GM18870 (cell line): ENCODE measurements around the gene GPA33.
"Not testable (repeated sequence)": the region's sequence is repeated elsewhere in the genome, so short reads cannot be mapped to it uniquely, and the experiment has no call there.

Source experiments
- ATAC-seq: cut with Tn5 transposase; IDR thresholded peaks from one replicate; pipeline ENCODE4 v1.9.1; 2021; ENCODE audit warnings: moderate library complexity; ENCODE audit not compliant: unreplicated experiment

GPA33 gene

DNA sequence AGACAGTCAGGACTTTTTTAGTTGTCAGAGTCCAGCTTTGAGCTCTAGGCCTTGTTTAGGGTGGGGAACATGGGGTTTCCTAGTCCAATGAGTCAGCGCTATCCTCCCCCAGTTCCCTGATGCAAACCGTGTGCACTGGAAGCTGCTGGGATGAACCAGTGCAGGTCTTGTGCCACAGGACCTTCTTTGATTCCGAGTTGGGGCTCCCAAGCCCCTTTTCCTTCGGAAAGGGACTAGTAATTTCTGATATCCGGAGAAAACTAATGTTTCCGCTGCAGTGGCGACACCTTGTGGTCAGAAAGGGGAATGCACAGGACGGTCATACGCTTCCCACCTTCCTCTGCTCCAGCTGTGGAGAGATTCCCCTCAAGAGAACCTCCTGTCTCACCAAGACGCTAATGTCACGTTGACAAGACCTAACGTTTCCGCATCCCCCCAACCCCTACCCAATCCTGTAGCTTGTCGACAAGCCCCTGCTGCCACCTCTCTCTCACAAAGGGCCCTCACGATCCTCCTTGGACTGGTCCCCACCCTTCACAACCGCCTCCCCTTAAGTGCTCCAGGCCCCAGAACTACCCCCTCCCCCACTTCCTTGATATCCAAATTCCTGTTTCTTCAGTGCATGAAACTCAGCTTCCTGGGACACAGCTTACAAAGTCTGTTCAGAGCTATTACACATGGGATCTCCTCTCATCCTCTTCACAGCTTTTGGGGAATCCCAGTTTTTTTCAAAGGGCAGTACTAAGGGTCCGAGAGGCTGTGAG lies 30.9 kb downstream of the GPA33 start:
- no peak for ATAC-seq

DNA sequence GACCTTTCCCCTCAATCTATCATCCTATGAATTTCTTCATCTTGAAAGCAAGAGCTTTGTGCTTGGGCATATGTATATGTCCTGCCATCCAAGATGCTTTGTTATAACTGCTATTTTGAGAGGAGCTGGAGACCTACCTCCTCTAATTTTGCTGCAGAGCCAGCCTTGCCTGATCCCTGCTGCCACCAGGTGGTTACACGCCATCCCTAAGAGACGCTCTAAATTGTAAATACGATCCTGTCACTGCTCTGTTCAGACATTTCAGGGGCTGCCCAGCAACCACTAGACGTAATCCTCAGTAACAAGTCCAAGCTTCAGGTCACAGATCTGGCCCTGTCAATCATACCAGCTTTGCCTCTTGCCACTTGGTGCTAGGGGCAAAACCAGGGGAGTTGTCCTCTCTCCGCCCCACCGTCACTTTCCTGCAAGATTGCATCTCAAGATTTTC lies 32.9 kb downstream of the GPA33 start:
- ATAC-seq: peak; percentile 50

DNA sequence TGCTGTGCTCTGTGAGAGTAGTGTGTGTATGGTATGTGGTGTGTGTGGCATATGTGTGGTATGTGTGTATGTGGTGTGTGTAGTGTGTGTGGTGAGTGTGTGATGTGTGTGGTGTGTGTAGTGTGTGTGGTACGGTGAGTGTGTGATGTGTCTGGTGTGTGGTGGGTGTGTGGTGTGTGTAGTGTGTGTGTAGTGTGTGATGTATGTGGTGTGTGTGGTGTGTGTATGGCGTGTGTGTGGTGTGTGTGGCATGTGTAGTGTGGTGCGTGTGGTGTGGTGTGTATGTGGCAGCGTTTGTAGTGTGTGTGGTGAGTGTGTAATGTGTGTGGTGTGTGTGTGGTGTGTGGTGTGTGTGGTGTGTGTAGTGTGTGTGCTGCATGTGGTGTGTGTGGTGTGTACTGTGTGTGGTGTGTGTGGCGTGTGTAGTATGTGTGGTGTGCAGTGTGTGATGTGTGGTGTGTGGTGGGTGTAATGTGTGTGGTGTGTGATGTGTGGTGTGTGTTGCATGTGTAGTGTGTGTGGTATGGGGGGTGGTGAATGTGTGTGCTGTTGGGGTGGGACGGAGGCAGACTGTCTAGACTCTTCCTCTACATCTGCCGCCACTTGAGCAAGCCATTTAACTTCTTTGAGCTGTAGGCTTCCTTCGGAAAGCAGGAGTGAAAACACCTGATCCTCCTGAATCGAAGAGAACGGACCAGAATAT lies 33.5 kb downstream of the GPA33 start:
- ATAC-seq: no peak

DNA sequence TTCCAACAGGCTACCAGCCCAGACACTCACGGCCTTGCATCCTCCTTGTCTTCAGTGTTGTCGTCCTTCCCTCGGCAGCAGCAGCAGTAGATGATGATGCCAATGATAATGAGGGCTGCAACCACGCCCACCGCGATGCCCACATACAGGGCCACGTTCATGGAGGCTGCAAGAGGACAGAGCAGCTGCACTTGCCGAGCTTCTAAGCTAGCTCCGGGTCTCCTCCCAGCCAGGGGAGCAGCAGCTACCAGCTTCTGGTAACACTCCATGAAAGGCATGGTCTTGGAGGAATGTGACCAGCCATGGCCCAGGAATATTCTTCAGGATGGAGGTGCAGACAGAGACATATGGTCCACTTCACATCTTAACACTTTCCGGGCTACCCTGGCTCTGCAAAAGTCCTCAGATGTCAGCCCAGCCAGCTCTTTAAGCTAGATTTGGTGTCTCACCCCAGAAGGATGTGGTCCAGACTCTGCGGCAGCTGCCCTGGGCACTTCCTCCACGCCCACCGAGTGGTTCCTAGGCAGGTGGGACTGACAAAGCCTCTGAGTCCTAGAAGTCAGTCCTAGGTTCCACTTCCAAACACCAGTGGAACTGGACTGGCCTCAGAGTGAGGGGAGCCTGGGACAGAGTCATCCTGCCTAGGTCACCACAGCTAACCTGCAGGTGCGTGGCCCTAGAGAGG lies 35.1 kb downstream of the GPA33 start:
- ATAC-seq: no peak

GRCh38 chr1:167054531-167054930 lies 35.6 kb downstream of the GPA33 start:
- ATAC-seq: no peak

DNA sequence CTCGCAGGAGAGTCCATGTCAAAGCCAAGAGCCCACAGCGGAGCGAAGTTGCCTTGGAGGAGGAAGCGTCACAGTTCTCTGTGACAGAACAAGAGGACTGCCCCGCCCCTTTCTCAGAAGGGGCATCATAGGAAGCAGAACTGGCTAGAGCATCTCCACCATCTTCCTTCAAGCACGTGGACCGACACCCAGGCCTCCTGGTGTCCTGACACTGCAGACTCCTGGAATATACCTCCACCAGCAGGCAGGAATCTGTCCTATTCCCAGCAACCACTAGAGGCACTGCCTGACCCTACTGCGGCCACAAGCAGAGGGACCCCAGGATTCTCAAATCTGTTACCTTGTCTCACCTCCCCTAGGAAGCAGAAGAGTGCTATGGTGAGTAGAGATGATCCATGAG lies 37.8 kb downstream of the GPA33 start:
- no peak for ATAC-seq

DNA sequence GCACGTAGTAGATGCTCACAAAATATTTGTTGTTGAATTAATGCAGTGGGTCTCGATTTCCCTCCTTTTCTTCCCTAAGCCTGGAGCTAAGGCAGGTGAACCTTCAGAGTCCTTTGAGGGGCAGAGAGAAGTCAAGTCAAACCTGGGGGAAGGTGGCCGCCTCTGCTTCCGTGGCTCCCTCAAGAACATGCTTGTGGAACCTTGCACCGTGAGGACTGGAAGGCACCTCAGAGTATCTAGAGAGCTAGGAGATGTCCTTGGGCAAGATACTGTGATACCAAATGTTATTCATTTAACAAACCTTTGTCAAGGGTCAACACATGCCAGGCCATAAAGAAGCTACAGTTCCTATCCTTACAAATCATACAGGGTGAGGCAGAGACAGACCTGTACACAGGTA lies 38.3 kb downstream of the GPA33 start:
- ATAC-seq: no peak

DNA sequence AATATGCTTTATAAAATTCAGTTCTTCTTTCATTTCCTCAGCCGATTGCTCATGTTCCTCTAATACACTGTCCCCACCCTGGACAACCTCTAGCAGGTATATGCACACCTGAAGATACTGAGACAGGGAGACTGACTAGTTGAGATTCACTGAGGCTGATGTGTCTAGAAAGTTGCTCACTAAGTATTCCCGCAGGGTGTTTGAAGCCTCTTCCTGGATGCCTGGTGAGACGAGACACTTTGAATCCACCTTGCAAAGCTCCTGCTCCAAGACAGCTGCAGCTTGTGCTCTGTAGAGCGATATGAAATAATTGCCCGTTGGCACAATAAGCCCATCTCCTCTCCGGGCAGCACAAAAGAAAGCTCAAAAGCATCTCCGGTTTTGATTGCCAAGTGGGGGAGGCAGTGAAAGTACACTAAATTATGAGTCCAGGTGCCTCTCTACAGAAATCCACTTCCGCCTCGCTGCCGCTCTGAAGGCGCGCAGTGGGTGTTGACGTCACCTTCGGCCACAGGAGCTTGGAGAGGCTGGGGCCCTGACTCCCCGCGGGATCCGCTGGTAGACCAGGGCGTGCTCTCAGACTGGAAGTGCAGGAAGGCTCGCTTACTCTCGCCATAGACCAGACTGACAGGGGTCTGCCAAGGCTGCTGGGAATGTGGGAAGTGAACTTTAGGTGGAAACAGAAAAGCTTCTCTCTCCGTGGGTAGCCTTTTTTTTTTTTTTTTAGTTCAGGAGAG lies 46.3 kb downstream of the GPA33 start:
- peak; percentile 92 for ATAC-seq

GRCh38 chr1:167033646-167034045 lies 56.5 kb downstream of the GPA33 start:
- ATAC-seq: no peak

- not testable (repeated sequence) for ATAC-seq
Measured at GRCh38 chr1:167029553-167029952, 60.6 kb downstream of the GPA33 start.

DNA sequence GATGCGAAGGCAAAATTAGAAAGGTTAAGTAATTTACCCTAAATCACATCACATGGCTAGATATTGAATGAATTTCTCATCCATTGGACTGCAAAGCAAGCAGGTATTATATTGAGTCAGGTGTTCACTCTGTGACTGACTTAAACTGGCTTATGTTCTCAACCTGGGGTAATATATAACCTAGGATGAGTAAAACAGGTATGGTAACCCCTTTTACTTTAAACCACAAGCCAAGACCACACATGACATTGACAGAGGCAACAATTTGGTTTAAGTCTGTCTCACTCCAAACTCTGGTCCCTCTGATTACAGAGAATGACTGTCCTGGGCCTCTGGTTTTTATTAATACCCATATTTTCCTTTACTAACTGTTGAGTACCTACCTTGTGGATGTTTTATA lies 67.8 kb downstream of the GPA33 start:
- peak; percentile 85 for ATAC-seq

GRCh38 chr1:167016100-167016750 lies 74.0 kb downstream of the GPA33 start:
- ATAC-seq: no peak

GRCh38 chr1:167013108-167013929 lies 76.9 kb downstream of the GPA33 start:
- ATAC-seq: no peak

- ATAC-seq: no peak
Measured at GRCh38 chr1:167012570-167012969, 77.6 kb downstream of the GPA33 start.

DNA sequence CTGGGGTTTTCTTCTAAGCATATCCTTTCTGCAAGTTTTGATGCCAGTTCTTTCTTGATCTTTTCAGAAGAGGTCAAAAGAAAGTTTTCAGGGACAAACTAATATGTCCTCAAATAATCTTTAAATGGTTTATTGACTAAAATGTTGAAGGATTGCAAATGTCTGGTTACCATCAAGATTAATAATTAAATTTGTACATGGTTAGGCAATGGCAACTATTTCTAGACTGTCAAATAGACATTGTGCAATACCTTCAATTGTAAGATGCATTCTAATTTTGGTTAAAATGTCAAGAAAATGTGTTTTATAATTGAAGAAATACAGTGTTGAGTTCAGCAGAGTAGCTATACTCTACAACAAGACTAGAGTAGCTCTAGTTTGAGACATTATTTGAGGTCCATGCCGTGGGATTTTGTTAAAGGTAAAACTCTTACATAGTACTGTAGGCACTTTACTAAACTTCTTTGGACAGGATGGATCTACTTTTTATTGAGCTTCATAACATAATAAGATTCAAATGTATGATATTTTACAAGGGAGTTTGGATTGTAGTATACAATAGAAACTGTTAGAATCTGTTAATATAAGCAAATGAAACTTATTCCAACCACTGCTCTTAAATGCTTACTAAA lies 78.5 kb downstream of the GPA33 start:
- ATAC-seq: no peak

GRCh38 chr1:167003711-167004110 lies 86.5 kb downstream of the GPA33 start:
- ATAC-seq: no peak
